GM19240 (cell line): Measurements from ENCODE around the gene ATP5F1B.
"Not testable (repeated sequence)": the region's sequence is repeated elsewhere in the genome, so short reads cannot be mapped to it uniquely, and the experiment has no call there.

ENCODE experiments used
- DNase-seq: peaks from one replicate; pipeline ENCODE4 v3.0.0; 2011; ENCODE audit warnings: low spot score; ENCODE audit not compliant: insufficient read length

ATP5F1B gene

DNA sequence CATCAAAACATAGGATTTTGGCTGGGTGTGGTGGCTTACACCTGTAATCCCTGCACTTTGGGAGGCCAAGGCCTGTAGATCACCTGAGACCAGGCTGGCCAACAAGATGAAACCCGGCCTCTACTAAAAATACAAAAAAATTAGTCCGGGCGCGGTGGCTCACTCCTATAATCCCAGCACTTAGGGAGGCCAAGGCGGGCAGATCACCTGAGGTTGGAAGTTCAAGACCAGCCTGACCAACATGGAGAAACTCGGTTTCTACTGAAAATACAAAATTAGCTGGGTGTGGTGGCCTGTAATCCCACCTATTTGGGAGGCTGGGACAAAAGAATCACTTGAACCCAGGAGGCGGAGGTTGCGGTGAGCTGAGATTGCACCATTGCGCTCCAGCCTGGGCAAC, 2.2 kb upstream of the ATP5F1B start:
- not testable (repeated sequence) for DNase-seq

DNA sequence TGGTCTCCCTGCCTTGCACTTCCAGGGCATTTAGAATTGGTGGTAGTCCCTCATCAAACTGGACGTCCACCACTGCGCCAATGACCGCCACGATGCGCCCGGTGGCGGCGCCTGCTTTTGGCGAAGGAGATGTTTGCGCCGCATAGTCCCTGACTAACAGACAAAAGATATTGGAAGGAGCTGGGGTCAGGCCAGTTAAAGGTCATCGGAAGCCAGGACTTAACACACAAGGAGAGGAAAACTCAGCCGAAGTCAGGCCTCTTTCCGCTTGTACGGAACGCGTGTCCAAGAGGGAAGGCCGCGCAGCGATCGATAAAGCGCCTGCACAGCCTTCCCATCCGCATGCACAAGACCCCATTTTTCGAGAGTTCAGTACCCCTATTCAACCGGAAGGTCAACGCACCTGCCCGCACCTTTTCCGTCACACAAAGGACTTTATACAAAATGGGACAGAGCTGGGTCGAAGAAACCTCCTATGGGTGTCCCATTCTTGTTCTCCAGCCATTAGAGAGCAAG, 525 bp downstream of the ATP5F1B start:
- no peak for DNase-seq

DNA sequence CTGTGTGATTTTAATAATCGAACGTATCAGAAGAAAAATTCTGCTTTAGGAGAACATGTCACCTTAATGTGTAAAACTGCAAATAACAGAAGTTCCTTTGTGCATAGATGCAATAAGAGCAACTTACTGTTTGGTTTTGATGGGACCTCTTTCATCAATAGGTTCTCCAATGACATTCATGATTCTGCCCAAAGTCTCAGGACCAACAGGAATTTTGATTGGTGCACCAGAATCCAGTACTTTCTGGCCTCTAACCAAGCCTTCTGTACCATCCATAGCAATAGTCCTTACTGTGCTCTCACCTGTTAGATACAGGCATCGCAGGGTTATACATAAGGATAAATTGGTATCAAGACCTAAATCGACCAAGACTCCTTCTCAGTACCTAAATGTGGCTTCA, 1.1 kb downstream of the ATP5F1B start:
- no peak for DNase-seq

DNA sequence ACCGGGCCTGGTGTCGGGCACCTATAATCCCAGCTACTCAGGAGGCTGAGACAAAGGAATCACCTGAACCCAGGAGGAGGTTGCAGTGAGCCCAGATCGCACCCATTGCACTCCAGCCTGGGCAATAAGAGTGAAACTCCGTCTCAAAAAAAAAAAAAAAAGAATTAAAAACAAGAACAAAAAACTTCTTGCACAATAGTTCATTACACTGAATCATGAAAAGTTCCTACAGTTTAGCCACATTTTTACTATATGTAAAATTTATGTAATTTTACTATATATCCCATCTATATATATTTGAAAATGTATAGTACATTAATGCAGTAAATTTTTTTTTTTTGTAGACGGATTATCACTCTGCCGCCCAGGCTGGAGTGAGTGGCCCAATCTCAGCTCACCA, 4.6 kb downstream of the ATP5F1B start:
- no peak for DNase-seq

GRCh38 chr12:56637621-56638020, 8.2 kb downstream of the ATP5F1B start:
- DNase-seq: no peak

DNA sequence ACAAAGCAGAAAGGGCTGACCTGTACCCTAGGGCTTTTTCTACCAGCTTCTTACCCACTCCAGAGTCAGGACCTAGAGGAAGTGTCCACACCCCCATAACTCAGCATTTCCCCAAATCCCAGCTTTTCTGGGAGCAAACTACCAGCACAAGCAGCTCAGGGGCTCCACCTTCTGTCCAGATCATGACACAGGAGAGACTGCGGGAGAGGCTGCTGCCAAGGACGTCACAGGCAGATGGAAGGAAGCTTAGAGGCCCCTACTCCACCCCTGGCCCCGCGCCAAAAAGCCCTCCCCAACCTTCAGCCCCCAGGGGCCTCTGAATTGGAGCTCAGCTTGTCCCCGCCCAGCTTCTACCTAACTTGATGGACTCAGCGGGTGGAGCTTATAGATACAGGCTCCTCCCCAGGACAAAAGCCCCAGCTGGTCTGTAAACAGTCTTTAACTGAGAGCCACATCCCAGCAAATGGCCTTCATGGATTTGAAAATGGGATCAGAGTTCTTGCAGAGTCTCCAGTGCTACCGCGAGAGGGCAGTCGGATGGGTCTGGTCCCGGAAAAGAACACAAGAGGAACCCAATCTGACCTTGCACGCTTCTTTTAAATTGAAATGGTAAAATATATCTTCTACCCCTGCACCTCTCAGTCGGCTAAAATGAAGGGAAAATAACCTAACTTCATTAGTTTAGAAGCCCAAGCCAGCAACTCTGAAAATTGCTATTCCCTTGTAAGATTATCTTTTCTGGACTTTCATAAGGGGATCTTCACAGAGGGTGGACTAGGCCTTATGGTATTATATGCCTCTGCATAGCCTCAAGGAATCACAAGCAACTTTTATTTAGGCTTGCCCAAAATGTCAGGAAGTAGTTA, 8.9 kb downstream of the ATP5F1B start:
- DNase-seq: peak; percentile 85

- DNase-seq: peak; percentile 53
Observed at GRCh38 chr12:56635806-56636674, 9.7 kb downstream of the ATP5F1B start.

DNA sequence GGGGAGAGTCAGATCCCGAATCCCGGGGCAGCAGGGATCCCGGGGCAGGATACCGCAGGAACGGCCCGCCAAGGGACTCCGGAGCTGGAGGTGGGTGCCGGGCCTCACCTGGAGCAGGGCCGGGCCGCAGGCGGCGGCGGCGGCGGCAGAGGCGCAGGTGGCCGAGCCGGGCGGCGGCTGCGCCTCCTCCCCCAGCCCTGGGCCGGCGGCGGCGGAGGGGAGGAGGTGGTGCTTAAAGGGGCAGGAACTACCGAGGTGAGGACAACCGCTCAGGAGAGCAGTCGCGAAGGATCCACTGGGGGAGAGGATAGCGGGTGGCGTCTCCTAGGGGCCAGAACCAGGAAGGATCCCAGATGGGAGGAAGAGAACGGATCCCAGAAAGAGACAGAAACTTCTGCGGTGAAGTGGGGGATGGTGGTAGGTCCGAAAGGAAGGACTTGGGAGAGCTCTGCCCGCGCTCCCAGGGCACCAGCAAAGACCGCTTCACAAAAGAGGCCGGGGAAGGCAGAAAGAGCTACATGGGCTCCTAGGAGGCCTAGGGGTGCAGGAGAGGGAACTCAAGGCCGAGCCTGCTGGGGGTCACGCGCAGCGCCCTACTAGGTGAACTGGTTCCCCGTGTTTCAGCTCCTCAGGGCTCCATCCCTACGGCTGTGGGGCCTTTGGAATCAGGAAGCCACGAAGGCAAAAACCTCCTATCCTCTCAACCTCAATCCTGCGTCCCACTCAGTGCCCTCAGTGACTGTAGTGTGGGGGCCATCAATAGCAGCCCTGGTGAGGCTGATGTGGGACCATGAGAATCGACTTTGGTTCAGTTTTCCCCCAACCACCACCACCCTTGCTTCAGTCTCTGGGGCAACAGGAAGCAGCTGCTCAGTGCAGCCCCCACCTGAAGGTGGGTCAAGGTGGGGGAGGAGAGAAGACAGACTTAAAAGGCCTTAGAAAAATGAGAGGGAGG, 10.7 kb downstream of the ATP5F1B start:
- DNase-seq: no peak

GRCh38 chr12:56634242-56634836, 11.4 kb downstream of the ATP5F1B start:
- no peak for DNase-seq

DNA sequence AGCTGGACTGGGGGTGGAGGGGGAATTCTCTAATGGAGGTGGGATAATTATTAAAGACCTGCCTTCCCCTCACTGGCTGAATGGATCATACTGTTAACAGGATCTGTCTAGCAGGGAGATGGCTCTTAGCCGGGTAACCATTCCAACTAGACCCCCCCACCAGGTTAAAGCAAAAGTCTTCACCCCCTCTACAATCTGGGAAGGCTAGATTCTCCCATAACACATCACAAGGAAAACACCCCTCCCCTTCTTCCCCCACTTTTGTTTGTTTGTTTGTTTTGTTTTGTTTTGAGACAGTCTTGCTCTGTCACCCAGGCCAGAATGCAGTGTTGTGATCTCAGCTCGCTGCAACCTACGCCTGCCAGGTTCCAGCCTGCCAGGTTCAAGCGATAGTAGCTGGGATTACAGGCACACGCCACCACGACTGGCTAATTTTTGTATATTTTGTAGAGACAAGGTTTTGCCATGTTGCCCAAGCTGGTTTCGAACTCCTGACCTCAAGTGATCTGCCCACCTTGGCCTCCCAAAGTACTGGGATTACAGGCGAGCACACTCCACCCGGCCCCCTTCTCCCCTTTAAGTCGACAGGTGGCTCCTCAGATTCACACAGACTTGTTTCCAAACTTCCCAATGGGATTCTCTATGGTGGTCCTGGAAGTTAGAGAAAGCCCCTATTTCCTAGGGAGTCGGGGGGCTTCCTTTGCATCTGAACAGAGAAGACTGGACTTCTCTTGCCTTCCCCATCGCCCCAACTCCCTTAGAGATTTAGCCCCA, 12.1 kb downstream of the ATP5F1B start:
- DNase-seq: no peak

GRCh38 chr12:56632701-56633467, 12.9 kb downstream of the ATP5F1B start:
- no peak for DNase-seq

GRCh38 chr12:56631790-56632700, 13.7 kb downstream of the ATP5F1B start:
- peak; percentile 45 for DNase-seq

DNA sequence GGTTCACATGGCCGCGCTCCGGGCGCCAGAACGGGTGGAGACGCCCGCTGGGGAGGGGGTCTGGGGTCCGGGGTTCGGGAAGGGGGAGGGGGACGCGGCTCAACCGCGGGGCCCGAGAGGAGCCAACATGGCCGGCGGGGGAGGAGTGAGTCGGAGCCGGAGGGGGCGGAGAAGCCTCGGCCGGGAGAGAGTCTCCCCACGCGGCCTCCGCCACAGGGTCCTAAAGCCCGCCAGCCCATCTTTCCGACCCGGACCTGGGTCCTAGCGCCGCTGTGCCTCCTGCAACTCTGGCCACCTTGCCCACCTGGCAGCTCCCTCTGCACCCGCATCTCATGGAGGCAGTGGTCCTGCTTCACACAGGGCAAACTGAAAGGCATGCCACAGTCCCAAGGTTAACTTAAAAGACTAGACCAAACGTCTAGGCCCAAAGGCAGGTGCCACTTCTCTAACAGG, 15.6 kb downstream of the ATP5F1B start, which contains the start of gene BAZ2A:
Gene BAZ2A, minus strand, starts transcription at position 147 of the 453 bp plus-strand sequence. CDS start 12,796 bp downstream, outside the sequence.
- peak; percentile 80 for DNase-seq

GRCh38 chr12:56629459-56630179, 16.2 kb downstream of the ATP5F1B start:
- DNase-seq: no peak

DNA sequence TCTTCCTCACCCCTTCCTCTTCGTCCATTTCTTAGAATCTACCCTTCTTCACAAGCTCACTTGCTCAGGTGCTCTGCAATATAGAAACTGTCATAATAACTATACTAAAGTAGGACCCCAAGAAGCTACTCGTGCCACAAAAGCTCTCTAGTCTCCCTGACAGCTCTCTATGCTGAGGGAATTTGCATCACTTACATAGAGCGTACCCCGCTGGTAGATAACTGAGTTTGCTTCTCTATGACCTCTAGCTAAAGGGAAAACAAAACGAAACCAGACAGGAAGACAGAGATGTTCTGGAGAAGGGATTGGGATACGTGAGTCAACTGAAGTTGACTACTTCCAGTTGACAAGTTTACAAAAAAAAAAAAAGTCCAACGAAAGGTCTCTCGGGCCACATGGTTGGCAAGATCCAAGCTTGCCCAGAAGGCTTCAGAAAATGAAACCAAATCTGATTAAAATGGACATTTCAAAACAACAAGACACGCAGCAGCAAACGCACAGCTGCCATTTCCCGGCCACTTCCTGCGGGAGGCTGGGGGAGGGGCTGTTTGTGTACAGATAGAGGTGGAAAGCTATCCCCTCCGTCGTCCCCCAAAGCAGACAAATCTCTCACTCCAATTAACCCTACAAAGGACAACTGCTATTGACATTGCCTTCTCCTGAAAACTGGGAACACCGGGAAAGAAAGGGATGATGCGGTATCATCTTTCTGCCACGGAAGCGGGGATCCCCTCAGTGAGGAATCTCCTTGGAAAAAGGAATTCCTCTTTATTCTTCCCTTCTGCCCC, 16.9 kb downstream of the ATP5F1B start:
- DNase-seq: peak; percentile 31

- no peak for DNase-seq
Observed at GRCh38 chr12:56626701-56627100, 19.1 kb downstream of the ATP5F1B start.
